Spleen (tissue), 7 donors: ENCODE data around the gene FKRP.

ENCODE experiments used
- CTCF ChIP-seq, 11 experiments: fragments of 200-600 bp in 7 of 11; fragments of 450-650 bp in 4 of 11; sonication (generic) in 4 of 11; IDR thresholded peaks in 8 of 11; conservative IDR thresholded peaks in 3 of 11; 1 replicate in 7 of 11; 2 replicates in 4 of 11; pipeline versions ENCODE4 v1.4.0 to v1.8.0; 2016 to 2021; ENCODE audit warnings: antibody characterized with exemption in 11 of 11, inconsistent platforms in 4 of 11, mild to moderate bottlenecking in 1 of 11
- POLR2AphosphoS5 ChIP-seq, 3 donors: sonication (generic); formaldehyde crosslinking; IDR thresholded peaks; one replicate each; pipeline ENCODE4 v1.5.1; 2017; ENCODE audit warnings: antibody characterized with exemption in 3 of 3
- donor health status: DM: no; HTN: no; CAD: no; lungs with moderate emphysema.
- donor health status: DM: no; HTN: no; CAD: no.
- donor health status: DM: no; HTN: no; CAD: no.

- TF ChIP-seq POLR2AphosphoS5 (IDR thresholded peaks at IDR 0.05), result no peak
- TF ChIP-seq CTCF (IDR thresholded peaks at IDR 0.05 in 8 of 11, conservative IDR thresholded peaks at IDR 0.05 in 3 of 11), result no peak
Measured at GRCh38 chr19:46725036-46725820, 20.6 kb upstream of the FKRP start.
